Nephron progenitor cell (in vitro differentiated cells): ENCODE results near the gene GSC2.

ENCODE experiments used
- DNase-seq: peaks from one replicate; pipeline ENCODE4 v3.0.0; 2021
- H3K27ac Mint-ChIP-seq: 2 replicates; pipeline ENCODE4 v1.8.0; 2021; ENCODE audit warnings: mild to moderate bottlenecking, moderate library complexity, mixed read lengths
- H3K27me3 Mint-ChIP-seq: 2 replicates; pipeline ENCODE4 v1.8.0; 2021; ENCODE audit warnings: mild to moderate bottlenecking, low read depth, mixed read lengths; ENCODE audit not compliant: poor library complexity
- H3K36me3 Mint-ChIP-seq: 2 replicates; pipeline ENCODE4 v1.8.0; 2021; ENCODE audit warnings: low read depth, mixed read lengths
- H3K4me1 Mint-ChIP-seq: 2 replicates; pipeline ENCODE4 v1.8.0; 2021; ENCODE audit warnings: mixed read lengths
- H3K4me3 Mint-ChIP-seq: 2 replicates; pipeline ENCODE4 v1.8.0; 2021; ENCODE audit warnings: mild to moderate bottlenecking, moderate library complexity, mixed read lengths
- H3K9me3 Mint-ChIP-seq: 2 replicates; pipeline ENCODE4 v1.8.0; 2021; ENCODE audit warnings: mild to moderate bottlenecking, moderate library complexity, mixed read lengths
- TF ChIP-seq, protein P1 (sequence below): fragments of 200-600 bp; sonication (generic); IDR thresholded peaks from 2 replicates; pipeline ENCODE4 v1.5.0; 2021; ENCODE audit warnings: antibody characterized with exemption

Gene GSC2

DNA sequence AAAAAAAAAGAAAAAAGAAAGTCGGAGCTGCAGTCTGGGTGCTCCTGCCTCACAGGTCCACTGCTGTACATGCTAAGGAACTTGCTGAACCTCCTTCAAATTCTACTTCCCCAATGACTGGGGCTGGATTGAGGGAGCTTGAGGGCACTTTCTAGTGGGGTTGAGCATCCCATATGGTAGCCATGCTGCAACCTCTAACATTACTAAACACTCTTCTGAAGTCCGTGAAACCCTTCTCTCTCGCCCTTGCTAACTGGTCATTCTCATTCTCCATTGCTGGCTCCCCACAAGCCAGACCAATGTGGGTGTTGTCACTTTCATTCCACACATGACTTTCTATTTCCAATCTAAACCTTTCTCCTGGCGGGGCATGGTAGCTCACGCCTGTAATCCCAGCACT is 6.9 kb downstream of the GSC2 start:
- Mint-ChIP-seq H3K27me3 (peaks cover 39% of the 10 kb centered on the region), H3K4me3 (peak overlapping the region; percentile 96), H3K4me1 (peaks cover 23% of the 10 kb centered on the region), H3K9me3 (no peaks in the 10 kb centered on the region), H3K27ac (peak overlapping the region; percentile 73), H3K36me3 (peaks cover 17% of the 10 kb centered on the region)
- TF ChIP-seq, protein P1, sequence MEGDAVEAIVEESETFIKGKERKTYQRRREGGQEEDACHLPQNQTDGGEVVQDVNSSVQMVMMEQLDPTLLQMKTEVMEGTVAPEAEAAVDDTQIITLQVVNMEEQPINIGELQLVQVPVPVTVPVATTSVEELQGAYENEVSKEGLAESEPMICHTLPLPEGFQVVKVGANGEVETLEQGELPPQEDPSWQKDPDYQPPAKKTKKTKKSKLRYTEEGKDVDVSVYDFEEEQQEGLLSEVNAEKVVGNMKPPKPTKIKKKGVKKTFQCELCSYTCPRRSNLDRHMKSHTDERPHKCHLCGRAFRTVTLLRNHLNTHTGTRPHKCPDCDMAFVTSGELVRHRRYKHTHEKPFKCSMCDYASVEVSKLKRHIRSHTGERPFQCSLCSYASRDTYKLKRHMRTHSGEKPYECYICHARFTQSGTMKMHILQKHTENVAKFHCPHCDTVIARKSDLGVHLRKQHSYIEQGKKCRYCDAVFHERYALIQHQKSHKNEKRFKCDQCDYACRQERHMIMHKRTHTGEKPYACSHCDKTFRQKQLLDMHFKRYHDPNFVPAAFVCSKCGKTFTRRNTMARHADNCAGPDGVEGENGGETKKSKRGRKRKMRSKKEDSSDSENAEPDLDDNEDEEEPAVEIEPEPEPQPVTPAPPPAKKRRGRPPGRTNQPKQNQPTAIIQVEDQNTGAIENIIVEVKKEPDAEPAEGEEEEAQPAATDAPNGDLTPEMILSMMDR, result no peak
- no peak for DNase-seq

DNA sequence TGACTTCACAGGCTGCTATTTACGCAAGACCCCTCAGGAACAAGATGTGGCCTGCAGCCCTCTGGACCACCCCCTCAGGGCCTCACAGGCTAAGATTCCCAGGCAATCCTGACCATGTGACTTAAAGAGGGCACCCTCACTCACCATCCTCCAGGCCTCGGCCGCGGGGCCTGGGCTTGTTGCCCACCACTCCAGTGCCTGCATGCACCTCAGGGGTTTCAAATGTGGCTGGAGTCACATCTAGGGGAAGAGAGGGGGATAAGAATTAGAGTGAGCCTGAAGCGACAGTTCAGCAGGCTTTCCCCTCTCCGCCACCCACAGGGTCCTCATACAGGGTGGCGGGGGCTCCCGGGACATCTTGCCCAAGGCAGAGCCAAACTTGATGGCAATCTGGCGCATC is 7.7 kb downstream of the GSC2 start:
- Mint-ChIP-seq H3K36me3 (peaks cover 17% of the 10 kb centered on the region), H3K9me3 (no peaks in the 10 kb centered on the region), H3K4me1 (peaks cover 23% of the 10 kb centered on the region), H3K27ac (no peak overlapping the region), H3K27me3 (peaks cover 30% of the 10 kb centered on the region), H3K4me3 (peak overlapping the region; percentile 96)
- DNase-seq, result no peak
- TF ChIP-seq, protein P1, result no peak

DNA sequence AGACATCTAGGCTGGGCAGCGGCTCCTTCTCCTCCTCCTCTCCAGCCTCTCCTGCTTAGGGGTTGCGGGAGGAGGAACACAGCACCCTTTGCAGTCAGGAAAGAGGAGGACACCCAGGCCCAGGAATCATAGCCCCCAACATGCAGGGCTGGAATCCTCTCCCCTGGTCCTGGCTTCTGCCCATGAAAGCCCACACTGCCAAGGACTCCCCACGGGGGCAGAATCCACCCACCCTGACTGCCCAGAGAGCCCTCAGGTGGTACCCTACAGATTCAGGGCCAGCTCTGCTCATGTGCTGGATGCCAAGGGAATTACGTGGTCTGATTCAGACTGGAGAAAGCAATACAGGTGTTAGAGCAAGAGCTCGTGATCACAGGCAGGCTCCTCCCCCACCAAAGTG is 10.1 kb downstream of the GSC2 start:
- Mint-ChIP-seq H3K36me3 (peaks cover 36% of the 10 kb centered on the region), H3K4me3 (no peak overlapping the region)
- DNase-seq, result no peak

DNA sequence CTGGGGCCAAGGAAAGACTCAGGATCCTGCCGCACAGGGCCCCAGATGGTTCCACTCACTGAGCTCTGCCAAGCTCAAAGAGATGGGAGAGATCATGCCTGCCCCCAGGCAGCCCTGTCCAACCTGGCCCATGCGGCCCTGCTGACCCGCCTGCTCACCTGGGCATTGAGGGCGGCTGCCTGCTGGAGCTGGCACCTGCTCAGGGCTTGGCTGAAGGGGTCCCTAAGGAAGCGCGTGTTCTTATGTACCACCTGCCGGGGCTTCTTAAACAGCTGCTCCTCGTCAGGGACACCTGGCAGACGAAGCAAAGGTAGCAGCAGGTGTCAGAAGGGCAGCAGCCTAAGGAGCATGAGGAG is 11.1 kb downstream of the GSC2 start:
- peaks cover 14% of the 10 kb centered on the region for H3K4me1 Mint-ChIP-seq
- H3K27ac Mint-ChIP-seq, result no peak overlapping the region
- no peak for DNase-seq
- TF ChIP-seq, protein P1, result no peak
- H3K9me3 Mint-ChIP-seq, result no peaks in the 10 kb centered on the region
- no peak overlapping the region for H3K4me3 Mint-ChIP-seq
- peaks cover 36% of the 10 kb centered on the region for H3K36me3 Mint-ChIP-seq
- peaks cover 4% of the 10 kb centered on the region for H3K27me3 Mint-ChIP-seq

More for the DNA sequence above, 10.1 kb downstream of the GSC2 start:
- peaks cover 23% of the 10 kb centered on the region for H3K4me1 Mint-ChIP-seq
- H3K27ac Mint-ChIP-seq, result no peak overlapping the region
- peaks cover 7% of the 10 kb centered on the region for H3K27me3 Mint-ChIP-seq
- TF ChIP-seq, protein P1, result no peak
- H3K9me3 Mint-ChIP-seq, result no peaks in the 10 kb centered on the region

DNA sequence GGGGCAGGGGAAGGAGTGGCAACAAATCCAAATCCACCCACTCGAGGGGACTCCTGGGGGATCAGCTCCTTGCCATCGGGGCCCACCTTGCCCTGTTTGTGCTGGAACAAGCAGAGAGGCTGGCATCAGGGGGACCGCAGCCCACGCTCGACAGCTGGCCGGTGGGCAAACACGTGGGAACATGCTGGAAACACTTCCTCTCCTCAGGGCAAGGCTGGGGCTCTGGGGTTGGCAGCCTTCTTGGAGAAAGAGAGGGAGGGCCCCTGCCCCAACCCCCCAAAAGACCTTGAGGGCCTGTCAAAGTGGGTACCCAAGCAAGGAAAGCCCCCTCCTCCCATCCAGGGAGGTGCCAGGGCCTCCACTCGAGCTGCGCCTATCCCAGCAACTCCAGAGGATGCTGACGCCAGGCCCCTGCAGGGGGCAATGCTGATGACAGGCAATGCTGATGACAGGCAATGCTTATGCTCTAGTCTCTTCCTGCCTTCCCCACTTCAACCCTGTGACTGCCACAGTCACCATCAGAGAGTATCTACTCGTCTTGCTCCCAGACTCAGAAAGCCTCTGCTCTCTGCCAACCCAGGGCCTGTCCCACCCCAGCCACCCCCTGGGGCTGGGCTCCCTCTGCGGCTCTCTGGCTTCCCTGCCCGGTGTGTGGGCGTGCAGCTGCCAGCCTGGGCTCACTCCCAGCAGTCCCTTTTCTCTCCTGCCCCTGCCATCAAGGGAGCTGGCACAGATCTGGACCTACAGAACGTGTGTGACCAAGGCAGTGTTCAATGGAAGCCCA is 11.7 kb downstream of the GSC2 start:
- H3K27ac Mint-ChIP-seq, result no peak overlapping the region
- DNase-seq, result no peak
- H3K27me3 Mint-ChIP-seq, result peaks cover 2% of the 10 kb centered on the region
- peaks cover 36% of the 10 kb centered on the region for H3K36me3 Mint-ChIP-seq
- peaks cover 8% of the 10 kb centered on the region for H3K4me1 Mint-ChIP-seq
- no peak overlapping the region for H3K4me3 Mint-ChIP-seq
- H3K9me3 Mint-ChIP-seq, result no peaks in the 10 kb centered on the region
- TF ChIP-seq, protein P1, result no peak
